HUES6 (cell line): ENCODE data around the gene WWOX.

Source experiments
- H3K27ac ChIP-seq: 2 replicates; pipeline ENCODE4 v1.7.0; 2013; ENCODE audit warnings: low read depth, mild to moderate bottlenecking, low read length, inconsistent platforms
- H3K27me3 ChIP-seq: 2 replicates; pipeline ENCODE4 v1.6.1; 2013; ENCODE audit warnings: low read length; ENCODE audit not compliant: control insufficient read depth, insufficient read depth
- H3K36me3 ChIP-seq: 2 replicates; pipeline ENCODE4 v1.6.1; 2013; ENCODE audit warnings: low read length; ENCODE audit not compliant: control insufficient read depth, insufficient read depth
- H3K4me1 ChIP-seq: 2 replicates; pipeline ENCODE4 v1.6.1; 2013; ENCODE audit warnings: low read length; ENCODE audit not compliant: control insufficient read depth, insufficient read depth
- H3K4me3 ChIP-seq: 2 replicates; pipeline ENCODE4 v1.5.1; 2013; ENCODE audit warnings: low read depth, low read length
- H3K9ac ChIP-seq: one replicate; pipeline ENCODE4 v1.6.1; 2013; ENCODE audit warnings: mild to moderate bottlenecking, low read length
- H3K9me3 ChIP-seq: 2 replicates; pipeline ENCODE4 v1.6.1; 2013; ENCODE audit warnings: low read depth, low read length; ENCODE audit not compliant: control insufficient read depth, insufficient read depth

The WWOX gene

GRCh38 chr16:78745108-78746019 is 645.9 kb downstream of the WWOX start:
- Histone ChIP-seq H3K27me3 (no peaks in the 10 kb centered on the region), H3K4me3 (no peak overlapping the region), H3K36me3 (no peaks in the 10 kb centered on the region), H3K9me3 (no peaks in the 10 kb centered on the region), H3K4me1 (peaks cover 5% of the 10 kb centered on the region; the same call in 1 of the 2 replicates), H3K27ac (no peak overlapping the region), H3K9ac (no peak overlapping the region)

- no peaks in the 10 kb centered on the region for H3K36me3 ChIP-seq
These were observed 647.3 kb downstream of the WWOX start for GRCh38 chr16:78746718-78747117.

GRCh38 chr16:78748220-78748929 is 648.9 kb downstream of the WWOX start:
- Histone ChIP-seq H3K27ac (no peak overlapping the region), H3K9ac (no peak overlapping the region), H3K9me3 (no peaks in the 10 kb centered on the region)

More at GRCh38 chr16:78746718-78747117, 647.3 kb downstream of the WWOX start:
- Histone ChIP-seq H3K9ac (no peak overlapping the region), H3K4me3 (no peak overlapping the region), H3K4me1 (peaks cover 5% of the 10 kb centered on the region; the same call in 1 of the 2 replicates), H3K27me3 (no peaks in the 10 kb centered on the region), H3K27ac (no peak overlapping the region), H3K9me3 (no peaks in the 10 kb centered on the region)

GRCh38 chr16:78749745-78750268 is 650.4 kb downstream of the WWOX start:
- H3K4me3 ChIP-seq: no peak overlapping the region
- no peak overlapping the region for H3K9ac ChIP-seq
- peaks cover 5% of the 10 kb centered on the region; the same call in 1 of the 2 replicates for H3K4me1 ChIP-seq
- H3K9me3 ChIP-seq: no peaks in the 10 kb centered on the region
- no peaks in the 10 kb centered on the region for H3K27me3 ChIP-seq
- no peak overlapping the region for H3K27ac ChIP-seq
- no peaks in the 10 kb centered on the region for H3K36me3 ChIP-seq

More at GRCh38 chr16:78748220-78748929, 648.9 kb downstream of the WWOX start:
- no peak overlapping the region for H3K4me3 ChIP-seq
- no peaks in the 10 kb centered on the region for H3K36me3 ChIP-seq
- H3K27me3 ChIP-seq: no peaks in the 10 kb centered on the region
- peaks cover 5% of the 10 kb centered on the region; the same call in 1 of the 2 replicates for H3K4me1 ChIP-seq

GRCh38 chr16:78750611-78751010 is 651.2 kb downstream of the WWOX start:
- no peak overlapping the region for H3K27ac ChIP-seq
- no peak overlapping the region for H3K4me3 ChIP-seq
- H3K4me1 ChIP-seq: peaks cover 5% of the 10 kb centered on the region; the same call in 1 of the 2 replicates

GRCh38 chr16:78751601-78752000 is 652.1 kb downstream of the WWOX start:
- Histone ChIP-seq H3K27me3 (no peaks in the 10 kb centered on the region), H3K36me3 (no peaks in the 10 kb centered on the region), H3K9ac (no peak overlapping the region), H3K4me1 (peaks cover 5% of the 10 kb centered on the region; the same call in 1 of the 2 replicates), H3K9me3 (no peaks in the 10 kb centered on the region), H3K4me3 (no peak overlapping the region), H3K27ac (no peak overlapping the region)

More at GRCh38 chr16:78750611-78751010, 651.2 kb downstream of the WWOX start:
- Histone ChIP-seq H3K27me3 (no peaks in the 10 kb centered on the region), H3K9ac (no peak overlapping the region), H3K9me3 (no peaks in the 10 kb centered on the region), H3K36me3 (no peaks in the 10 kb centered on the region)

- H3K9ac ChIP-seq: no peak overlapping the region
- H3K4me3 ChIP-seq: no peak overlapping the region
- no peaks in the 10 kb centered on the region for H3K36me3 ChIP-seq
- no peaks in the 10 kb centered on the region for H3K9me3 ChIP-seq
- H3K4me1 ChIP-seq: no peaks in the 10 kb centered on the region
- no peaks in the 10 kb centered on the region for H3K27me3 ChIP-seq
- no peak overlapping the region for H3K27ac ChIP-seq
These were observed 655.3 kb downstream of the WWOX start for GRCh38 chr16:78754713-78755112.

- Histone ChIP-seq H3K9me3 (no peaks in the 10 kb centered on the region), H3K27me3 (no peaks in the 10 kb centered on the region), H3K4me1 (no peaks in the 10 kb centered on the region), H3K9ac (no peak overlapping the region), H3K36me3 (no peaks in the 10 kb centered on the region), H3K4me3 (no peak overlapping the region), H3K27ac (no peak overlapping the region)
These were observed 656.6 kb downstream of the WWOX start for GRCh38 chr16:78755751-78756661.

GRCh38 chr16:78759596-78759995 is 660.1 kb downstream of the WWOX start:
- Histone ChIP-seq H3K27ac (no peak overlapping the region), H3K36me3 (no peaks in the 10 kb centered on the region), H3K4me3 (no peak overlapping the region), H3K9ac (no peak overlapping the region), H3K9me3 (no peaks in the 10 kb centered on the region), H3K27me3 (no peaks in the 10 kb centered on the region), H3K4me1 (peaks cover 6% of the 10 kb centered on the region; the same call in 1 of the 2 replicates)

GRCh38 chr16:78760611-78761010 is 661.2 kb downstream of the WWOX start:
- no peak overlapping the region for H3K27ac ChIP-seq
- H3K9me3 ChIP-seq: no peaks in the 10 kb centered on the region
- H3K9ac ChIP-seq: no peak overlapping the region
- peaks cover 6% of the 10 kb centered on the region; the same call in 1 of the 2 replicates for H3K4me1 ChIP-seq
- H3K4me3 ChIP-seq: no peak overlapping the region
- H3K36me3 ChIP-seq: no peaks in the 10 kb centered on the region
- H3K27me3 ChIP-seq: no peaks in the 10 kb centered on the region
